Activated T-cell treated with anti-CD3 and anti-CD28 coated beads for 1 hour (primary cell): Measurements from ENCODE around the gene PLXNA2.

ENCODE experiments used
- DNase-seq: peaks from one replicate; pipeline ENCODE4 v3.0.0-alpha.2; 2020; ENCODE audit warnings: low read depth

The PLXNA2 gene

GRCh38 chr1:208243967-208244916 is at the start of gene PLXNA2:
Gene PLXNA2 (minus strand): TSS chr1:208244384. CDS start chr1:208217922, 26,462 bp downstream.
- DNase-seq = peak; percentile 42

- no peak for DNase-seq
Observed at GRCh38 chr1:208292908-208293307, 48.7 kb upstream of the PLXNA2 start.

GRCh38 chr1:208291923-208292711 is 47.9 kb upstream of the PLXNA2 start:
- DNase-seq = no peak

DNA sequence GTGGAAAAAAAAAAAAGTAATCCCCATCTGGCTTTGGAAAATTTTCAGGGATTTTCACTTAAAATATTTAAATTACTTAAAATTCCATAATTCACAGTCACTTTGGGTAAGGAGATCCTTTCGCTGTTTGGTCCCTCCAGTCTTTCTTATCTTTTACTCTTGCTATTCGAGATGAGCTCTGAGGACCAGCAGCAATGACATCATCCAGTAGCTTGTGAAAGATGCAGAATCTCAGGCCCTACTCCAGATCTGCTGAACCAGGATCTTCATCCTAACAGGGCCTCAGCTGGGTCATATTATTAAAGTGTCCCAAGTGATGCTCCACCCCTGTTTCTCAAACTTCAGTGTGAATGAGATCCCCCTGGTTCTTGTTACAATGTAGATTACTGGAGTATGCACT is 46.9 kb upstream of the PLXNA2 start:
- DNase-seq = no peak

DNA sequence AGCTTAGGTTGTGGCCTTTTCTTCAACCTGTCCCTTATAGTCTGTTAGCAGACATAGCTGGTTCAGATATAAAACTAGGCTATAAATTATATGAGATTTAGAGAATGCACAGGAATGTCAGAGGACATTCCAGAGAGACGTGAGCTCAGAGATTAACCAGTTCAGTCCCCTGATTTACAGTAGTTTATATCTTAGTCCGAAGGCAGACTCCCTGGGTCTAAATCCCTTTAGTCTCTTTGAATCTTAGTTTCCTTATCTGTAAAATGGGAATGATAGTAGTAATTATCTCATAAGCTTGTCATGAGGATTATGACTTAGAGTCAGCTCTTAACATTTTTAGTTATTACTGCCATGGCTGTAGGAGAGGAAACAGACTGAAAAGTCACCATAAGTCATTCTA is 45.5 kb upstream of the PLXNA2 start:
- no peak for DNase-seq

- no peak for DNase-seq
Observed at GRCh38 chr1:208288495-208288894, 44.3 kb upstream of the PLXNA2 start.

DNA sequence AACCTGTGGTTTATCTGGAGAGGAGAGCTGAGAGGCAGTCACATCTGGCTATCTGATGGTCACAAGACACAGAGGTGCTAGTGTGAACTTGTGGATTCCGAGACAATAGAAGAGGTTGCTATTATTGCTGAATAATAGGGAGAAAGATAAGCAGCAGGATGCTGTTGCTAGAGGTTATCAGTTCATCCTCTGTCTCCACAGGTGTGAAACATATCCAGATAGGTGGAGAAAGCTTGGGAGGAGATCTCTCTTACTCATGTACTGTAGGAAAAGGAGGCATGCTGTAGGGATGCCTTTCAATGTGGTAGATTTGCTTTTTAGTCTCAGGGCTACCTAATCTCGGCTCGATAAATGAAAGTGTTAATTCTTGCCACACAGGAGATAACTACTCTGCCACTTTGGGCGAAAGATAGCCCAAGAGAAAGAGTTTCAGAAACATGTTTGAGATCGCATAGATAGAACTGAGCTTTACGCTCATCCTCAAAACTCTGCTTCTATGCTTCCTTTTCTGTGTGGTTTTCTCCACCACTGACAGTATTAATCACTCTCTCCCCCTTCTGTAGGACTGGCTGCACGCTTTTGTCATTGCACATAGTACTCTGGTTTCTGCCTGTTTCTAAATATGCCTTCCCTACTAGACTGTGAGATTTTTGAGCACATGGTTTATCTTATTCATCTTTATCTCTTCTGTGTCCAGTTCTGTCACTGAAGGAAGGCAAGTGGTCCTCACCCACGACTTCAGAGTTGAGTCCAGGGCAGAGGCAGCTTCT is 36.7 kb upstream of the PLXNA2 start:
- DNase-seq = no peak

GRCh38 chr1:208279826-208280588 is 35.8 kb upstream of the PLXNA2 start:
- DNase-seq = no peak

DNA sequence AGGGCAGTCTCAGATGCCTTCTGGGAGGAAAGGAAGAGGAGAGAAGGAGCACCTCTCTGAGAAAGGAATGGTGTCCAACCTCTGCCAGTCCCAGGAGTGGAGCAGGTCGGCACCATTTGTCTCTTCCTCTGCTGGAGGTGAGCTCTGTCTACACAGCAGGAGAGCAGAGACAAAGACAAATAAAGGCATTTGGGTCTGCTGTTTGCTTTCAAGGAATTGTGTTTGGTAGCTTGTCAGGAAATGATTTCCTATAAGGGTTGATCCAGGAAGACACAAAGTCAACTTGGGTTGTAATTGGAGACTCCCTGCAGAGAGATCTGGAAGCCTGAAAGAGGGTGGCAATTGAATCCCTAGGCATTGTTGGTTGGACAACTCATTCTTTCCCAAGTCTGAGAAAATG is 34.5 kb upstream of the PLXNA2 start:
- DNase-seq = no peak

DNA sequence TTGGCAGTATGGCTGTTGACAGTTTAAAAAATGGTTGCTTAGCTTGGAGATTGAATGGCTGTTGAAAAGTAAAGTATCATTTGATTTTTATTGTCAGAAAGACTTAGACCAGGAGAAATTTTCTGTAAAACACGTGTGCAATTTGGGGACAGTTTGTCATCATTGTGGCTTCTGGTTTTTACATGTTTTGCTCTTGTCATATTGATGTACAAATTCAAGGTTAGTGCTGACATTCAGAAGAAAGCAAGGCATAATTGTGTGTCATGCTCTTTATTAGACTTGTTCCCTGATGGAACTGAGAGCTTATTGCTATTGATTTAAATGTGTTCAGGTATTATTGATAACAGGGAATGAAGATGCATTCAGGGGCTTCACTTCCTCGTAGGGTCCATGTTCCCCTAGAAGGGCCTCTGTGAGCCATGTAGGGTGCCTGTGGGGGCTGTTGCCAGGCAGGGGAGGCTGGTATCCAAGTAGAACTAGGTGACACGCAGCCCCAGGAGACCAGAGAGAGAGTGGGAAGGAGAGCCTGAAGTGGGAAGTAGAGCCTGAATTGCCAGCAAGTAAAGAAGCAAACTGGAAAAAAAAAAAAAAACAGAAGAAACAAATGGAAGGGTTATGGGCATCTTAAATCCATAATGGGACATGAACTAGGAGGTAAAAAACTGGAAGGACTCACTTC is 32.7 kb upstream of the PLXNA2 start:
- DNase-seq = no peak

GRCh38 chr1:208275083-208275482 is 30.9 kb upstream of the PLXNA2 start:
- no peak for DNase-seq

- DNase-seq = no peak
Observed at GRCh38 chr1:208273386-208274017, 29.3 kb upstream of the PLXNA2 start.

DNA sequence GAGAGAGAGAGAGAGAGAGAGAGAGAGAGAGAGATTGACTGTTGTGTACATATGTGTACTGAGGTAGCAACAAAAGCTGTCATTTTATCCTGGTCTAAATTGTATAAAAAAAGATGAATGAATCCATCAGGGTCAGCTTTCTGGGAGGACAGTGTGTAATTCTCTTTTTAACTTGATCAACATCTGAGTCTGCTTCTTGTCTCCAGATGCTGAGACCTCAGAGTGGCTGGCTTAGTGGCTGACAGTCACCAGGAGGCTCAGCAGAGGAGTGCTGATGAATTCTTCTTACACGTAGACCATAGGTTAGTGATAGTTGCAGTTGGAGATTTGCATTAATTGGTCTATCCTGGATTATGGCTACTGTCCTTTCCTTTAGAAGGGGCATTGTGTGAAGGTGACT is 28.5 kb upstream of the PLXNA2 start:
- no peak for DNase-seq

DNA sequence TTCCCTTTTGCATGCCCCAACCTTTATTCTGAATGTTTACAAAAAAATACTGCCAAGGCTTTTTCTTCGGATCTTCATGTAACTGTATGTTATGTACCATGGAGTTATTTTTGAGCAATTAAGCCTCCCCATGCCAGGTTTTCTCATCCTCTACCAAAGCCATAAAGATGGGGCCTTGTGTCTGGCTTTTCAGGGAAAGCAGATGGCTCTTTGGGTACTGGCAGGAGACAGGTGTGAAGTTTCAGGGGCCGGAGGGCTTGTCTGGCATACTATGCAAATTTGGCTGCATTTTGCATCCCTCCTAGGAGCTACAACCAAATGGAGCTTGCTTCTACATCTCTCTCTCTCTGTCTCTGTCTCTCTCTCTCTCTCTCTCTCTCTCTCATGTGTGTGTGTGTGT is 28.1 kb upstream of the PLXNA2 start:
- no peak for DNase-seq

- DNase-seq = no peak
Observed at GRCh38 chr1:208271236-208271635, 27.1 kb upstream of the PLXNA2 start.

DNA sequence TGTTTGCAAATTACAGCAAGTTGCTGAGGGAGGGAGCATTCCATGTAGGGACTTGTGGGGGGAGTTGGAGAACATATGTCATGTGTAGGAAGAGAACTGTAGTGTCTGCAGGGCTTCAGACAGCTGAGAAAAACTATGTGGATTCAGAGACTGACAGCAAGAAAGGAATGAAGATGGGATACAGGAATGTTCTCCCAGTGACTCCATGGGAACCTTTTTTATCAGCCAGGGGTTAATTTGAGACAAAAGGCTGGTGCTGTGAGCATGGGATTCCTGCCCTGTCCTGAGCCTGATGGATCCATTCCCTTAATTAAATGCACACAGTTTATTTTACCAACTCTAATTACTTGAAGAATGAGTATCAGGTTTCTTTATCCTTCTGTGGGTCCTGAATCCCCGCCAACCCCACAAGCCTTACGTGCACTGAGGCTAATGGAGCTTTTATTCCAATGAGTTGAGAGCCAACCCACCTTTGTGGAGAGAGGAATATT is 26.5 kb upstream of the PLXNA2 start:
- DNase-seq = no peak

- no peak for DNase-seq
Observed at GRCh38 chr1:208269338-208269666, 25.1 kb upstream of the PLXNA2 start.

DNA sequence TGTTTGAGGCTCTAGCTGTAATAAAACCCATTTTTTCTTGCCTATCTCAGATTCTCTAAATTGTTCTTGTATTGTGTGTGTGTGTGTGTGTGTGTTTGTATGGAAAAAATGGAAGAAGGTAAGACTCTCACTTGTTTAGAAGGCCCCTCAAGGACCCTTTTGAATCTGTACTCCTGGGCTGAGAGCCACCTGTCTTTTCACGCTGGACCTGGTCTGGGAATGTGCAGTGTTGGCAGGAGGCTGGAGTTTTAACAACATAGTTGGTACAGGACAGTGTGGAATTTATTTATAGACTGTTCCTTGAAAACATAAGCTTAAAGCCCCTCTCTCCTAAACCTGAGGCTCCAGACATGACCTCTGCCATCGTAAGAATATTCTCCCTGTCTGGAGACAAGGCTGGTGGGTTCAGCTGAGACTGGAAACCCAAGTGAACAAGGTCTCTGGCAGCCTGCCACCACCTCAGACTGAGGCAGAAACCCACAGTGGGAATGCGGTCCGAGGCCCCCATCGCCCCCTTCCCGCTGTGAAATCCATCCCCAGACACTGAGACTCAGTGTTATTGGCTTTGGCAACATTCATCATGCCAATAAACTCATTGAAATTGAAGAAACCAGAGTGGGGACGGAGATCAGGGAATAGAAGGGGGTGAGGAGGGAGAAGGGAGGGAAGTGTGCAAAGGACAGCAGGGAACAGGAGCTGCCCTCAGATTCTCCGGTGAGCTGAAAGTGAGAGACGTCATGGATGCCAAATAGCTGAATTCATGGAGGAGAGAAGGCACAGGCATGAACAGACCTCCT is 24.6 kb upstream of the PLXNA2 start:
- DNase-seq = no peak

- DNase-seq = no peak
Observed at GRCh38 chr1:208265525-208265924, 21.3 kb upstream of the PLXNA2 start.

DNA sequence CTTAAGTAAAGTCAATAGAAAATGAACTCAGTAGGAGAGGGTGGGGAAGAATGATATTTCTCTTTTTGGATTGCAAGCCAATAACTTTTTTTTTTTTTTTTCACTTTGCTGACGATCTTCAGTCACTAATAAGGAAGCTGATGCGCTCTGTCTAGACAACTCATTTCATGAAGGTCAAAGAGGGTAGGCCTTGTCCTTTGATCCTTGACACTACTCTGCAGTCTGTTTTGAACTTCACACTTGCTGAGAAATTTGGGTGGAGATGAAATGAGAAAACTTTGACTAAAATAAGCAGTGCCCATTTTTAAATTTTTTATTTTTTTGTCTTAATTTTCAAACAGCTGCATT is 20.9 kb upstream of the PLXNA2 start:
- no peak for DNase-seq
